Common myeloid progenitor, CD34-positive (primary cell): ENCODE data around the gene CNPPD1.

Source experiments
- CTCF ChIA-PET: fragments of 350-600 bp; sonication (Branson Sonifier 250); formaldehyde crosslinking; loops from one replicate; lab custom pipeline; 2021; ENCODE audit warnings: antibody characterized with exemption; lab: Charles Lee
- POLR2A ChIA-PET: fragments of 350-600 bp; sonication (Branson Sonifier 250); formaldehyde crosslinking; loops from one replicate; lab custom pipeline; 2021; ENCODE audit warnings: antibody characterized with exemption; lab: Charles Lee
- DNase-seq, 3 donors: peaks; one replicate each; pipeline versions ENCODE4 v3.0.0 to v3.0.0-alpha.2; 2013
- H3K27ac ChIP-seq, 2 experiments: 1 replicate in 1 of 2; 2 replicates in 1 of 2; pipeline ENCODE4 v1.7.0; 2013; ENCODE audit warnings: inconsistent platforms in 2 of 2, low read length in 2 of 2, mild to moderate bottlenecking in 2 of 2, low read depth in 1 of 2, moderate library complexity in 1 of 2; ENCODE audit not compliant: severe bottlenecking in 2 of 2, insufficient read depth in 1 of 2, poor library complexity in 1 of 2
- H3K27me3 ChIP-seq, 5 experiments: replicated peaks in 2 of 5; 1 replicate in 3 of 5; 2 replicates in 2 of 5; pipeline versions ENCODE4 v1.6.1 to v1.7.0; 2013; ENCODE audit warnings: low read length in 4 of 5, mild to moderate bottlenecking in 2 of 5, moderate library complexity in 2 of 5, inconsistent platforms in 1 of 5; ENCODE audit not compliant: insufficient read depth in 5 of 5, control insufficient read depth in 4 of 5
- H3K36me3 ChIP-seq, 4 experiments: 1 replicate in 2 of 4; 2 replicates in 2 of 4; pipeline versions ENCODE4 v1.6.1 to v1.7.0; 2013; ENCODE audit warnings: low read length in 3 of 4, control low read depth in 1 of 4, mild to moderate bottlenecking in 1 of 4; ENCODE audit not compliant: control insufficient read depth in 4 of 4, insufficient read depth in 4 of 4
- H3K4me1 ChIP-seq, 4 experiments: 1 replicate in 3 of 4; 2 replicates in 1 of 4; pipeline versions ENCODE4 v1.6.1 to v1.7.1; 2013; ENCODE audit warnings: low read length in 3 of 4, mild to moderate bottlenecking in 3 of 4, control low read depth in 1 of 4, inconsistent platforms in 1 of 4, moderate library complexity in 1 of 4; ENCODE audit not compliant: control insufficient read depth in 4 of 4, insufficient read depth in 4 of 4; ENCODE audit errors: control extremely low read depth in 1 of 4
- H3K4me3 ChIP-seq, 7 experiments: 1 replicate in 4 of 7; 2 replicates in 3 of 7; pipeline versions ENCODE4 v1.5.1 to v1.7.0; 2013; ENCODE audit warnings: mild to moderate bottlenecking in 7 of 7, low read length in 6 of 7, moderate library complexity in 6 of 7, inconsistent platforms in 2 of 7, low read depth in 2 of 7, control low read depth in 1 of 7; ENCODE audit not compliant: insufficient read depth in 4 of 7, control insufficient read depth in 1 of 7; ENCODE audit errors: extremely low read depth in 1 of 7
- H3K9me3 ChIP-seq, 5 experiments: 1 replicate in 4 of 5; 2 replicates in 1 of 5; pipeline versions ENCODE4 v1.6.1 to v1.7.1; 2013; ENCODE audit warnings: low read length in 4 of 5, mild to moderate bottlenecking in 2 of 5, inconsistent platforms in 1 of 5, low read depth in 1 of 5, moderate library complexity in 1 of 5; ENCODE audit not compliant: control insufficient read depth in 4 of 5, insufficient read depth in 2 of 5; ENCODE audit errors: control extremely low read depth in 1 of 5
- WGBS: methylation state at CpG from one replicate; pipeline ENCODE4 v1.1.5; 2013; ENCODE audit not compliant: insufficient coverage; 5-methylcytosine and 5-hydroxymethylcytosine counted together

CNPPD1 gene

DNA sequence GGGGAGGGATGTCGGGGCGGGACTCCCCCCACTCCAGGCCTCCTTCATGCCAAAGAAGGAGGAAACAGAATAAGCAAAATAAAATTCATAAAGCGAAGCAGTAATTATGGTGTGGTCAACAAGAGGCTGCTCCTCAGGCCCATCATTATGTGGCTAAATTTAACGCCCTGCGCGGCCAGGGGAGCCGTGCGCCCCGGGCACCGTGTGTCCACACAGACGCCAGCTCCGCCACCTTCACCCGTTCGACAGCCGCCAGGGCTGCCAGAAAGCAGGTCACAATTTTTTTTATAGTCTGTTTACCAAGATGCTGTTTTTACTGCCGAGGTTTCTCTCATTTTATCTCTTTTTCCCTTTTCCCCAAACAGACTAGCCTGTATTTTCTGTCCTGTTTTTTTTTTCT, 47.1 kb downstream of the CNPPD1 start:
- CTCF ChIA-PET = interaction anchor here (0.9 to 3.9 kb wide), 6 partner anchors 9 to 101 kb away, joined by 3 to 23 read pairs (median 5); no protein-coding TSS in a partner anchor
- no peak for DNase-seq
- POLR2A ChIA-PET = no interaction called here

DNA sequence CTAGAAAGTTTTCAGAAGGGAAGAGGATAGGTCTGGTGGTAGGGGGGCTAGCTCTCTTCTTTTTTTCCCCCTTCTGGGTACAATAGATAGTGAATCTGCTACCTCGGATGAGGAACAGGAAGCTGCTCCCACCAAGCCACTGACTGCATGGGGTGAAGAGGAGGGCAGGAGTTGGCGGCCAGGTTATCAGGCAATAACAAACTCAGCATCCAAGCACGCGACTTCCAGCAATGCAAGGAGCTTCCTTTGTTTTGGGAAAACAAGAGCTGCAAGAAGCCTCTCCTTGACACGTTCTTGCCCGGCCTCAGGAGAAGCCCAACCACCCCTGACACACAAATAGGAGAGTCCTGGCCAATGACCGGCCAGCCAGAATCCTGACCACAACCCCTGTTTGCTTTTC, 48.3 kb downstream of the CNPPD1 start:
- no peaks in the 10 kb centered on the region for H3K9me3 ChIP-seq
- CTCF ChIA-PET = interaction anchor here (0.9 to 3.2 kb wide), 8 partner anchors 10 to 119 kb away, joined by 3 to 23 read pairs (median 4); no protein-coding TSS in a partner anchor
- whole genome bisulfite sequencing = 25% methylated on average over 4 of the region's 7 CpGs

More for the DNA sequence above, 47.1 kb downstream of the CNPPD1 start:
- WGBS = 98% methylated on average over 13 of the region's 16 CpGs
- Histone ChIP-seq H3K27me3 (no peaks in the 10 kb centered on the region), H3K27ac (no peak overlapping the region), H3K4me3 (no peak overlapping the region), H3K4me1 (peaks cover 0 to 13% (median 7%) of the 10 kb centered on the region in 4 experiments), H3K9me3 (no peaks in the 10 kb centered on the region), H3K36me3 (peaks cover 0 to 2% (median 0%) of the 10 kb centered on the region in 4 experiments)

DNA sequence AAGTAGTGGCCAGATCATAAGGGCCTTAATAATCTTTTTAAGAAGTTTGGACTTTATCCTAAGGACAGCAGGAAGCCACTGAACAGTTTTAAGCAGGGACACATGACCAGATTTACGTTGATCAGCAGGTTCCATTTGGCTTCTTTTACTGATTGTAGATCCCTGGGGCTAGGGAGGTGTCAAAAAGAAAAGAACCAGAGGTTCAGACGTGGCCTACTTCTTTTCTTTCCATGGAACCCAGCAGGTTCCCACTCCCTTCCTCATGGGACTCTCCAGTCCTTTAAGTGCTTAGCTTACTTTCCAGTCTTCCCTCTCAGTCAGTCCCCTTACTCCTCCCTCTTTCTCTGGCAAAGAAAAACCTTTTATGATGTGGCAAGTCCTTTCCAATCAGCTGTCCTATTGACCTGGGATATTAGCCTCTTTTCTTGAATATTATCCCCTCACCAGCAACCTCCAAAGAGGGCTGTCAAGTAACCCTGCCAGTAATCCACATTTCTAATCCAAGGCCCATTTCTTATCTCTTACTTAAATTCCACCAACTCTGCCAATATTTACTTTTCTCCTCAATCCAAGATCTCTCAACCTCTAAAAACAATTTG, 49.6 kb downstream of the CNPPD1 start:
- 100% methylated on average over 2 of the region's 2 CpGs for WGBS
- Histone ChIP-seq H3K9me3 (no peaks in the 10 kb centered on the region), H3K27me3 (no peaks in the 10 kb centered on the region), H3K4me1 (peaks cover 0 to 24% (median 7%) of the 10 kb centered on the region in 4 experiments), H3K36me3 (peaks cover 0 to 5% (median 0%) of the 10 kb centered on the region in 4 experiments), H3K27ac (no peak overlapping the region), H3K4me3 (no peak overlapping the region)
- DNase-seq = no peak
- ChIA-PET POLR2A (no interaction called here), CTCF (interaction anchor here (0.5 to 12.5 kb wide), 8 partner anchors 9 to 117 kb away, joined by 3 to 336 read pairs (median 4); partner anchors contain the start of gene IHH)

More for the DNA sequence above, 48.3 kb downstream of the CNPPD1 start:
- H3K4me3 ChIP-seq = peak overlapping the region in 1 of 7 experiments; percentile 12
- POLR2A ChIA-PET = no interaction called here
- H3K27ac ChIP-seq = no peak overlapping the region
- peaks cover 0 to 24% (median 7%) of the 10 kb centered on the region in 4 experiments for H3K4me1 ChIP-seq
- peaks cover 0 to 5% (median 0%) of the 10 kb centered on the region in 4 experiments for H3K36me3 ChIP-seq
- no peaks in the 10 kb centered on the region for H3K27me3 ChIP-seq
- DNase-seq = peak; percentile 22 to 60 (median 48)

DNA sequence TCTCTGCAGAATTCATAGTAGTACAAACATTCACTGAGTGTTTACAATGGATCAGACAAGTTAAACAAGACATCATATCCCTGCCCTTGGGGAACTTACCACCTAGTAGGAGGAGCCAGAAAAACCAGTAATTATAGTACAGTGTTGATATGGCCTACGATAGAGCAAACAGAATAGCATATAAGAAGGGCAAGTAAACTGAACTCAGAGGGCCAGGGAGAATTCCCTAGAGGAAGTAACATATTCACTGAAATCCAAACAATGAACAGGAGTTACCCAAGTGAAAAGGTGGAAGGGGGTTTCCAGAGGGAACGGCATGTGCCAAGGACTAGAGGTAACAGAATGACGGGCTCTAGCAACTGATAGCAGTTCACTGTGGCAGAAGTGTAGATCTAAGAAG, 50.2 kb downstream of the CNPPD1 start:
- 100% methylated on average over 2 of the region's 3 CpGs for WGBS
- H3K27me3 ChIP-seq = no peaks in the 10 kb centered on the region

DNA sequence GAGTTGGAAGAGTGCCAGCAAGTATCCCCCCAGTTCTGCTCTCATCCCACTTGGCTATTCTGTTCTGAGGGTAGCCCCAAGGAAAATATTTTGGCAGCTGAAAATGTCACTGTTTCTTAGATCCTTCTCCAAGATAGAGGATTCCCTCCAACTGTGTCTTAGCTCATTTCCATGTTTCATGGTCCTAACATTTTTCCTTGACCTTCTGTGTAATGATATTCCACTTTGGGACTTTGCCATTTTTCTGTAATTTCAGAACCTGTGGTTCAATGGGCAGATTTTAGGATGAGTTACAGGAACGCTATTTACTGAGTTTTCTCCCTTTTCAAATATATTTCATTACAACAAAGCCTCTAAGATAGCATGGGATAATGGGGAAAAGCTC, 50.8 kb downstream of the CNPPD1 start:
- Histone ChIP-seq H3K4me3 (no peak overlapping the region), H3K36me3 (peaks cover 0 to 5% (median 0%) of the 10 kb centered on the region in 4 experiments), H3K4me1 (peaks cover 0 to 24% (median 7%) of the 10 kb centered on the region in 4 experiments), H3K27ac (no peak overlapping the region), H3K27me3 (no peaks in the 10 kb centered on the region), H3K9me3 (no peaks in the 10 kb centered on the region)
- DNase-seq = no peak
- WGBS = no CpG with 5 or more reads among the region's 1 CpG
- CTCF ChIA-PET = interaction anchor here (0.8 to 12.5 kb wide), 3 partner anchors 7 to 61 kb away, joined by 3 to 336 read pairs (median 4); partner anchors contain the start of gene IHH
- POLR2A ChIA-PET = no interaction called here

More for the DNA sequence above, 50.2 kb downstream of the CNPPD1 start:
- Histone ChIP-seq H3K9me3 (no peaks in the 10 kb centered on the region), H3K27ac (no peak overlapping the region), H3K4me3 (no peak overlapping the region), H3K4me1 (peaks cover 0 to 24% (median 7%) of the 10 kb centered on the region in 4 experiments), H3K36me3 (peaks cover 0 to 5% (median 0%) of the 10 kb centered on the region in 4 experiments)
- DNase-seq = no peak
- ChIA-PET POLR2A (no interaction called here), CTCF (interaction anchor here (3.2 to 12.5 kb wide), 2 partner anchors 8 to 61 kb away, joined by 23 to 336 read pairs; partner anchors contain the start of gene IHH)

DNA sequence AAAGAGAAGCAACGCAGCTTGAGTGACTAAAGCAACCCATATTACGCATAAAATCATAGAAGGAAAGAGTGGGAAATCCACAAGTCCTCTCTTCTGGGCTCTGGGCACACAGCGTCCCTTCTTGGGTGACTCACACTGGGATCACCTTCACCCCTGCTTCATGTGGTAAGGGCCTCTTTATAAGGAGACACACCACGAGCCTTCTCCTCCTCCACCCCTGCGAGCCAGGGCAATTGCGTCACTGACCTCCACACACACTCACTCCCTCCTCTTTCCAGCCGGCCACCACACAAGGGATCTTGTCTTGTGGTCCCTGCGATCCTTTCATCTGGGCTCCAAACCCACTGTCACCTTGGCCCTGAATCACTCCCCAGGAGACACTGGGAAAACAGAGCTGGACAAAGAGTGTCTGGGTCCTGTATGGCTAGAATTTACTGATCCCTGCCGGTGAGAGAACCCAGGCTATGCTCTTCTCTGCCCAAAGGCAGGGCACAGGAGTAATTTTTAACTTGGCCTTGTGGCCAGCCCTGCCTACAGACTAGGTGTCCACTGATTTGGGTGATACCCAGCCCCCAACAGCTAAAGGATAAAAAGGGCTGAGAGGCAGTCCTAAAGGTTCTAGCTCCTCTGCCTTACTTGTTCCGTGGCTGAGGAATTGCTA, 51.4 kb downstream of the CNPPD1 start:
- Histone ChIP-seq H3K9me3 (no peaks in the 10 kb centered on the region), H3K36me3 (peaks cover 0 to 5% (median 0%) of the 10 kb centered on the region in 4 experiments), H3K4me3 (no peak overlapping the region), H3K27me3 (no peaks in the 10 kb centered on the region), H3K27ac (no peak overlapping the region), H3K4me1 (peaks cover 0 to 24% (median 7%) of the 10 kb centered on the region in 4 experiments)
- 100% methylated on average over 4 of the region's 10 CpGs for WGBS
- DNase-seq = peak in 1 of 3 donors; percentile 6
- POLR2A ChIA-PET = interaction anchor here (0.8 kb wide), 1 partner anchor 9 kb away, joined by 3 read pairs; no protein-coding TSS in a partner anchor
- CTCF ChIA-PET = interaction anchor here (0.6 to 12.5 kb wide), 4 partner anchors 8 to 60 kb away, joined by 3 to 336 read pairs (median 4); partner anchors contain the start of gene IHH
